ENCODE results near the gene FAM174C.

GRCh38 chr19:1277061-1277460, 1.7 kb downstream of the FAM174C start:
- no peak for TF ChIP-seq CTCF (IDR thresholded peaks at IDR 0.05)
- no peak for TF ChIP-seq POLR2A (IDR thresholded peaks at IDR 0.05)
